GM19467 (cell line): ENCODE measurements around the gene GAPVD1.

Experiments
- ATAC-seq: cut with Tn5 transposase; IDR thresholded peaks from one replicate; pipeline ENCODE4 v1.9.1; 2021; ENCODE audit warnings: mild to moderate bottlenecking, moderate library complexity; ENCODE audit not compliant: unreplicated experiment

The GAPVD1 gene

GRCh38 chr9:125400725-125401716 lies 139.4 kb downstream of the GAPVD1 start:
- no peak for ATAC-seq

DNA sequence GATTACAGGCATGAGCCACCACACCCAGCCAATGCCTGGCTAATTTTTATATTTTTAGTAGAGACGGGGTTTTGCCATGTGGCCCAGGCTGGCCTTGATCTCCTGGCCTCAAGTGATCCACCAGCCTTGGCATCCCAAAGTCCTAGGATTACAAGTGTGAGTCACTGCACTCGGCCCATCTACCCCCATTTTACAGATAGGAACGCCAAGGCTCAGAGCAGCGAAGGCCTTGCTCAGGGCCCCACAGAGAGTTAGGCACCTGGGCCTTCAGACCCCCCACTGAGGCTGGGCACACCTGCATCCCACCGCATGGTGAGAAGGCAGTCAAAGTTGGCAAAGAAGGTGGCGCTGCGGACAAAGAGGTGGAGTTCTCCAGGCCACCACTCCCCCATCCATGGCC lies 143.1 kb downstream of the GAPVD1 start:
- ATAC-seq: no peak

DNA sequence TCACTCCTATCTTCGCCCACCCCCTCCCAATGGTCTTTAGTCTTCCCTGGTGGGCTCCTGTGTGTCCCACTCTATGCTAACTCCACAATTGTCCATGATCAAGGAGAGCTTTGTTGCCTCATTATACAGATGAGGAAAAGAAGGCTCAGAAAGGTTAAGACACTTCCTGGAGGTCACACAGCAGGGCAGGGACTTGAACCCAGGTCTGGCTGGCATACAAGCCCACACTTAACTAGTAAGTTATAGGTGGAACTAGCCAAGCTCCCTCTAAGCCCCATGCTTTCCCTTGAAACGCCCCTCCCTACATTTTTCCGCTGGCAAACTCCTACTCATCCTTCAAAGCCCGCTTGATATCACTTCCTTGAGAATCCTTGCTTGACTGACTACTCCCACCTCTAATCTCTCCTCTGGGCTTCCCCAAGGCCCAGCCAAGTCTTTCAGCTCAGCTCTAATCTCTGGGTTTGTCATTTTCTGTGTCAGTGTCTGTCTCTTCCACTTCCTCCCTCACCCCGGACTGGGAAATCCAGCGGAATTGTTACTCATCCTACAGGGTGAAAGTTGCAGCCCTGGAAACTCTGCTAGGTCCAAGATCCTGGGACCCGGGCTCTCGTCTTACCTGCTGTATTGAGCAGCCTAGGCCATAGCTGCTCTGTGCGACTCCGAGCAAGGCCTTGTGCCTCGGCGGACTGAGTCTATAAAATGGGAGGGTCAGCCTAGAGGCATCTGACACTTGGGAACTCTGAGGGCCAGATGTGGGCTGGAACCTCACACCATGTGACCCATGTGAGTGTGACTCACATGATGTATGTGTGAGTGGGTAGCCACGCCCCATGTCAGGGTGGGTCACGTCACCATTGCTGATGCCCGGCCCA lies 144.5 kb downstream of the GAPVD1 start:
- ATAC-seq: no peak

GRCh38 chr9:125406810-125407087 lies 145.1 kb downstream of the GAPVD1 start:
- no peak for ATAC-seq

GRCh38 chr9:125407432-125407973 lies 145.9 kb downstream of the GAPVD1 start:
- no peak for ATAC-seq

GRCh38 chr9:125407974-125408900 lies 146.6 kb downstream of the GAPVD1 start:
- ATAC-seq: no peak

DNA sequence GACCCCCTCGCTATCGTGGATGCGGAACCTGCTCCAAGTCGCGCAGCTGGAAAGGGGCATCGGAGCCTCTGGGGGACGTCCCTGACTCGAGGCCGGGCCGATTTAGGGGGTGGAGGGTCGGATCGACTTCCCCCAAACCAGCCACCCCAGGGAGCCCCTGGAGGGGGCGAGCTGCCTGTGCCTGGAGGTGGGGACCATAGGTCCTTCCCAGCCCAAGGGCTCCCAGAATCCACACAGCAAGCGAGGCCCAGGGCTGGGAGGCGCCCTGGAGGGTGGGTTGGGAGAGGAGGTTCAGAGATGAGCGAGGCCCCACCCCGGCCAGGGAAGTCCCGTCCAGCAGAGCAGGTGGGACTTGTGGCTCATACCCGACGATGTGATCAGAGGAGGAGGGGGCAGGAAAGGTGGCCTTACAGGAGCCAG lies 147.6 kb downstream of the GAPVD1 start:
- ATAC-seq: no peak

DNA sequence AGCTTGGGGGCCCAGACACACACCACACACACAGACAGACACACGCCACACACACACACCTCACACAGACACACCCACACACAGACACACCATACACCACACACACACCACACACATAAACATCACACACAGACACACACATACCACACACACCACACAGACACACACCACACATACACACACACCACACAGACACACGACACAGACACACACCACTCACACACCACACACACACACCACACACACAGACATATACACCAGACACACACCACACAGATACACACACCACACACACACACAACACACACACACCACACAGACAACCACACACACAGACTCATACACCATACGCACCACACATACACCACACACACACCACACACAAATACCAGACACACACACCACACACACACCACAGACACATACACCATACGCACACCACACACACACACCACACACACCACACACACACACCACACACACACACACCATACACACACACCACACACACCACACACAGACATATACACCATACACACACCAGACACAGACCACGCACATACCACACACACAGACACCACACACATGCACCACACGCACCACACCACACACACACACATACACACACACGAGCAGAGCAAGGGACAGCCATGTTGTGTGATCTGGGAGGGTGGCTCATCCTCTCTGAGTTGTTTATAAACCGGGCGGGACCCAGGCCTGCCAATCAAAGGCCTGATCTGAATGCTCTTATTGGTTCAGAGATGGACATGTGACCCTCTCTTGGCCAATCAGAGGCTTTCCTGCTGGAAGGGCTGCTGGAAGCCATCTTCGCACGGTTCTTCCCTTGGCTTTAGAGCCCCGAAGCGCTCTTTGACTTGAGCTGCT lies 148.3 kb downstream of the GAPVD1 start:
- ATAC-seq: no peak

GRCh38 chr9:125410522-125410894 lies 148.9 kb downstream of the GAPVD1 start:
- ATAC-seq: no peak

GRCh38 chr9:125411171-125411756 lies 149.6 kb downstream of the GAPVD1 start:
- no peak for ATAC-seq

DNA sequence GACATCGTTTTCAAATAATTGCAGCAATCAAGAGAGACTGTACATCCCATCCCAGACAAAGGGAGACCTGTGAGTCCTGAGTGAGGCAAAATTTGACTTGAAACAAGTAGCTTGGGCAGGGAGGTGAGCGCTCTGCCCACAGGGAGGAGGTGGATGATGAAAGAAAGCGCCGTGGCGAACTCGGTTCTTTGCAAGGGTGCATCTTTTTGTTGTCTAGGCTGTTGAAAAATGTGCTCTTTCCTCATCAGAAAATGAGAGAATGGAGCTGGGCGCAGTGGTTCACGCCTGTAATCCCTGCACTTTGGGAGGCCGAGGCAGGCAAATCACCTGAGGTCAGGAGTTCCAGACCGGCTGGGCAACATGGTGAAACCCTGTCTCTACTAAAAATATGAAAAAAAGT lies 150.5 kb downstream of the GAPVD1 start:
- ATAC-seq: no peak

- ATAC-seq: no peak
These were observed 152.0 kb downstream of the GAPVD1 start for GRCh38 chr9:125413579-125413978.

- ATAC-seq: no peak
These were observed 154.2 kb downstream of the GAPVD1 start for GRCh38 chr9:125415583-125416460.

DNA sequence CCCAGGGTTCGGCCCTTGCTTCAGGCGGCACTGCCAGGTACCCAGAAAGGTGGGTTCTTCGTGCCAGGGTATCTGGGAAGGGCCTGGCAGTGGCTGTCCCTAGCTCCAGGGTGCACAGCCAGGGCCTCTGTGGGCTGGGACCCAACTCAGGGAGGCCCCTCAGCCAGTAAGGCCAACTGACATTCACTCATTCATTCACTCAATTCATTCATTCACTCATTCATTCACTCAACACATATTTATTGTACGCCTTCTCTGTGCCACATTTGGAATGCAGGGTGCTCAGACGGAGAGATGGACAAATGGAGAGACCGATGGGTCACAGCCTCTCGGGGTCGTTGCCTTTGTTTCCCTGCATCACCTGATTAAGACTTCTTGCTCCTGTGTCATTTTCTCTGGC lies 154.9 kb downstream of the GAPVD1 start:
- ATAC-seq: no peak
